GM18873 (cell line): ENCODE measurements around the gene SESTD1.
"Not testable (repeated sequence)": the region's sequence is repeated elsewhere in the genome, so short reads cannot be mapped to it uniquely, and the experiment has no call there.

ENCODE experiments used
- ATAC-seq: cut with Tn5 transposase; IDR thresholded peaks from one replicate; pipeline ENCODE4 v1.9.1; 2021; ENCODE audit warnings: mild to moderate bottlenecking, moderate library complexity, moderate number of reproducible peaks; ENCODE audit not compliant: unreplicated experiment, low FRiP score

The SESTD1 gene

DNA sequence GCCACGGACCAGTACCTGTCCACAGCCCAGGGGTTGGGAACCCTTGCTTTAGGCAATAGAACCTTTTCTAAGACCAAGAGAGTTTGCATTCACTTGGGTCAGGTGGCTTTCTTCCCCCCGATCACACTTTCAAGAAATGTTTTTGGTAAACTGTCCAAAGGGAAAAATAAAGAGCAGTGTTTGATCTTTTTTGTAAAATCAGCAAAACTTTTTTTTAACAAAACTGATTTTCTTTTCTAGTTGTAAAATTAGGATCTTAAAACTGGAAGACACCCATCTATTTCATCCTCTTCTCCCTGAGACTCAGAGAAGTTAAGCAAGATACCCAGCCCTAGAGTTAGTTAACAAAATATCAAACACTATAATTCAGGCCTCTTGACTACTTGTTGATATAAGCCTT lies 6.1 kb upstream of the SESTD1 start:
- no peak for ATAC-seq

DNA sequence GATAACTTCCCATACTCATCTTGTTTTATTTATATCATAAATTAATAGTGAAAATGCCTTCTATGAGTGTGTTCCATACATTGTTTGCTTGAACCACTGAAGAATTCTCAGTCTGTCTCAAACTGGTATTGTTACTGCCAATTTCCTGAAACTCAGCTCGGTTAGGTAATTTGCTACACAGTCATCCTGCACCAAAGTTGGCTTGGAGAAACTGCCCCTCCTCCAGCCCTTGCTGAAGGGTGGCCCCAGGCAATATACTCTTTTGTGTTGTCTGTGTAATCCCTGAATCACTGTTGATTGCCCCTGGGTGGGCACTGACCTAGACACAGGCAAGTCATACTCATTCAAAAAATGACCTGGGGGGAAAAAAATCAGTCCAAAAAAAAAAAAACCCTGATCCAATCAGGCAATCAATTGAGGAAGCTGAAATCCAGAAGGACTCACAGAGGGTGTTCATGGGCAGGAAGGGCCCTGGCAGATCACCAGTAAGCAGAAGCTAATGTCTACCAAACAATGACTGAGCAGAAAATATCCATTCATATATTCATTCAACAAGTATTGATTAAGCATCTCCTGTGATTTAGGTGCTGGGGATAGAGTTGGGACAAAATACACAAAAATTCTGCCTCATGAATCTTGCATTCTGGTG lies 3.8 kb upstream of the SESTD1 start:
- ATAC-seq, result peak; percentile 72

- no peak for ATAC-seq
Observed at GRCh38 chr2:179266271-179266670, 1.6 kb upstream of the SESTD1 start.

- ATAC-seq, result no peak
Observed at GRCh38 chr2:179265082-179265510, 464 bp upstream of the SESTD1 start.

DNA sequence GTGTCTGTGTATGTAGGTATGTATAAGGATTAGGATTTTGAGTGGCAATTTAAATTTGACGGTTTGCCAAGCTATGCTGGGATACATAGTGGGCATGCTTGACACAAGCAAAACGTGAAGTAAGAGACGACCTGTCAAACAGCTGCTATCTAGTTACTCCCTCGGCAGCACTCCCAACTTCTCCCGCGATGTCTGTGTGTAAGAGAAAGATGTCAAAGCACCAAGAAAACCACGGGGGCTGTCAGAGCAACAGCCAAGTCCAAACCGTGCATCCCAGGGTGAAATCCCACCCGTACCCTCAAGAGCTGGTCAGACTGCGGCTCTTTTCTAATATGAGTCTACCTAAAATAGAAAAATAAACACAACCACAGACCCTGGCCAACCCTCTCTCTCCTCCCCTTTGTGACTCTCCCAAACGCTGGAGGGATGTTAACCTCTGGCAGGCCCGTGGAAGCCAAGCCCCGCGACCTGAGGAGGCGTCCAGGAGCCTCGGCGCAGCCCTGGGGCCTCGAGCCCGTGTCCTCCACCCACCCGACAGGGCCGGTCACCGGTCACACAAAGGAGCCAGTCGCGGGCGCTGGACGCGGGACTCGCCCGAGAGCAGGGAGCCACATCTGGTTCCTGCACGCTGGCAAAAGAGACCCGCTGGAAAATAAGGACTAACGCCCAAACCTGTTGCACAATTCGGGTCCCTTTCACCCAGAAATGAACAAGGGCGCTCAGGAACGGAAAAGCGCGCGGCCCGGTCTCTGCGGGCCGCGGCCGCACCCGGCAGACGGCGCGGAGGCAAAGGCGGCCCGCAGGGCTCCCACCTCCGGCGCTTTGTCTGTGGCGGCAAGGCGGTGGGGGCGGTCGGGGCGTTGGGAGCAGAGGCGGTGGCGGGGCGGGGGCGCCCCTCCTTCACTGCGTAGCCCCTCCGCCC lies 925 bp downstream of the SESTD1 start:
- peak; percentile 27 for ATAC-seq

- ATAC-seq, result peak; percentile 1
Observed at GRCh38 chr2:179263015-179263414, 1.6 kb downstream of the SESTD1 start.

DNA sequence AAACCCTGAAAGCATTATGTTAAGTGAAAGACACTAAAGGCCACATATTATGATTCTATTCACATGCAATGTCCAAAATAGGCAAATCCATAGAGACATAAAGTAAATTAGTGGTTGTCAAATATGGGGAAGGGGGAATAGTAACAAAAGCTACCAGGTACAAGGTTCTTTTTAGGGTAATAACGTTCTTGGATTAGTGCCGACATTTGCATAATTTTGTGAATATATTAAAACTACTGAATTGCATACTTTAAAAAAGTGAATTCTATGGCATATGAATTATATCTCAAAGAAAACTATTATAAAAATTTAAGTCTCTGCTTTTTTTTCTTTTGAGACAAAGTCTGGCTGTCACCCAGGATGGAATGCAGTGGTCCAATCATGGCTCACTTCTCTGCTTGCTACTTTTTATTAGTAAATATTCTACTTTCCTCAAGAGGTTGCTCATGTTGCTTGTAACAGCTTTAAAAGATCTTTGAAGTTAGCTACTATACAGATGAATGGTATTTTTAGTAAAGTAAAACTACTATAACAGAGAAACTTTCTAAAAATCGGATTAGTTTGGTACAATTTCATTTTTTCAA lies 2.5 kb downstream of the SESTD1 start:
- ATAC-seq, result no peak

DNA sequence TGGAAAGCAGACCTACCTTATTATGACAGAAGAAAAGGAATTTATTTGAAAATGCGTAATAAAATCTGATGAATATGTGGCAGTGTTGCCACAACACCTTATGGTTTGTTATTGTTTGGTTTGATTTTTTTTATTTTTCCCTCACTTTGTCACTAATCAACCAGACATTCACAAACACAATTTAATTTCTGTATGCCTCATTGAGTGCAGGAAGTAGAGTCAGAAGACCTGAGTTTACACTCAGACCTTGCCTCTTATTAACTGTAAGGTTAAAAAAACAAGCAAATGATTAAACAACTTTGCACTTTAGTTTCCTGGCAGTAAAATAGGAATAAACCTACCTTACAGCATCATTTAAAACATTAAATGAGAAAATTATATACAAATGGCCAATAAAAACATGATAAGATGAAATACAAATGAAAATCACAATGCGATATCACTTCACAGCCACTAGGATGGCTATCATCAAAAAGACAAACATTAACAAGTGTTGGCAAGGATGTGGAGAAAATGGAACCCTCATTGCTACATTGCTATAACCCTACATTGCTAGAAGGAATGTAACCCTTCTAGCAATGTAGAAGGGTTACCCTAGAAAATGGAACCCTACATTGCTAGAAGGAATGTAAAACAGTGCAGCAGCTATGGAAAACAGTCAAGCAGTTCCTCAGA lies 3.3 kb downstream of the SESTD1 start:
- no peak for ATAC-seq

- ATAC-seq, result no peak
Observed at GRCh38 chr2:179260224-179260623, 4.4 kb downstream of the SESTD1 start.

DNA sequence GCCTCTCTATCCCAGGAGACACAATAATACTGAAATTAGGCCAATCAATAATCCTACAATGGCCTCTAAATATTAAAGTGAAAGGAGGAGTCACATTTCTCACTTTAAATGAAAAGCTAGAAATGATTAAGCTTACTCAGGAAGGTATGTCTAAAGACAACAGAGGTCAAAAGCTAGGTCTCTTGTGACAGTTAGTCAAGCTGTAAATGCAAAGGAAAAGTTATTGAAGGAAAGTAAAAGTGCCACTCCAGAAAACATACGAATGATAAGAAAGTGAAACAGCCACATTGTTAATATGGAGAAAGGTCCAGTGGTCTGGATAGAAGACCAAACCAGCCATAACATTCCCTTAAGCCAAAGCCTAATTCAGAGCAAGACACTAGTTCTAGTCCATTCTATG lies 9.5 kb downstream of the SESTD1 start:
- no peak for ATAC-seq

DNA sequence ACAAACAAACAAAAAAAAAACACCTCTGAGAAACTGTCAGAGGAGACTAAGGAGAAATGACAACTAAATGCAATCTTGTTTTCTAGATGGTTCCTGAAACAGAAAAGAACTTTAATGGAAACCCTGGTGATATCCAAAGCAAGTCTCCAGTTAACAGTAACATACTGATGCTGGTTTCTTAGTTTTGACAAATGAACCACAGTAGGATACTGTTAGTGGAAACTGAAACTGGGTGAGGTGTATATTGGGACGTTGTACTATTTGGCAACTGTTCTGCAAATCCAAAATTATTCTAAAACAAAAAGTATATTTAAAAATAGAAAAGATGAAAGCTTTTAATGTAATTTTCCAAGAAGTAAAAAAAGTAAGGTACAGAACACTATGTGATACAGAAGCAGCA lies 11.4 kb downstream of the SESTD1 start:
- ATAC-seq, result peak; percentile 54

DNA sequence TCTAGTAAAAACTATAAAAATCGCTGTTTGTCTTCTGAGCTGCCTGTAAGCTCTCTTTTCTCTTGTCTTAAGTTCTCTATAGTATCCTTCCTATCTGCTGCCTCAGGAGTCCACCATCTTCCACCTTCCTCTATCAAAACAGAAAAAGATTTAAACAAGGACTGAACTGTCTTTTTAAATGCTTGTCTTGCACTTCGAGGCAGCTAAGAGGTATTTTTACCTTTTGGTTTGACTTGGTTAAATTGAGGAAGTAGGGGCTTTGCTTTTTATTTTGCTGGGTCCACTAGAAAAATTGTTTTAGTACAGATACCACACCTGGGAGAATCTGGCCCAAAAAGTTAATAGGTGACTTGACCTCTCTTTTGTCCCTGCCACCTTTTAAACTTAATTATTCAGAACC lies 12.2 kb downstream of the SESTD1 start:
- no peak for ATAC-seq

DNA sequence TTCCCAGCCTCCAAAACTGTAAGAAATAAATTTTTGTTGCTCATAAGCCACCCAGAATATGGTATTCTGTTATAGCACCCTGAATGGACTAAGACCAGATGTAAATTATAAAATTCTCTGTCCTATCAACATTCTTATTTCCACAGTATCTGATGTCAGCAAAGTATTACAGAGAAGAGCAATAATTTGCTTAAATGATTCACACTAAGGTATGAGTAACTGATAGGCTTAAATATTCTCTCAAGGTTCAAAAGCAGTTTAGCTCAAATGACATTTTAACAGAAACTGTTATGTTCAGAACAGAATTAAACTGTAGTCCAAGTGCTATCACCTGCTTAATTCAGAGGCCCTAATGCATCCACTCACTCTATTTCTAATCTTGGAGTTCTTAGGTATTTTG lies 12.8 kb downstream of the SESTD1 start:
- no peak for ATAC-seq

DNA sequence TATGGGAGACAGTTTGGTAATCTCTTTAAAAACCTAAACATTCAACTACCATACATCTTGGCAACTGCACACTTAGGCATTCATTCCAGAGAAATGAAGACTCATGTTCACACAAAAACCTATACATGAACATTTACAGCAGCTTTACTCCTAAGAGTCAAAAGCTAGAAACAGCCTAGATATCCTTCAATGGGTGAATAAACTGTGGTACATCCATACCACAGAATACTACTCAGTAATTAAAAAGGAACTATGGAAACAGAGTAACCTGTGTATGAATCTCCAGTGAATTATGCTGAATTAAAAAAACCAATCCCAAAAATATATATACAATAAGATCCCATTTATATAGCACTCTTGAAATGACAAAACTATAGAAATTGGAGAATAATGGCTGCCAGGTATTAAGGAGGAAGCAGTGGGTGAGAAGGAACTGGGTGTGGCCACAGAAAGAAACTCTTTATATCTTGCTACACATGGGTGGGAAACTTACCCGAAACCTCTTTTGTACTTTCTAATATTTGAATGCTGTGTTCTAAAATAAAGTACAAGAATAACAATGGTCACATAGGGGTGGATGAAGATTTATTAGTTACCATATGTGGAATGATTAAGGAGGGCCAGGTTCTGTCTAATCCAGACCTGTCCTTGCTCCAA lies 13.7 kb downstream of the SESTD1 start:
- ATAC-seq, result no peak

GRCh38 chr2:179250095-179250494 lies 14.5 kb downstream of the SESTD1 start:
- no peak for ATAC-seq

DNA sequence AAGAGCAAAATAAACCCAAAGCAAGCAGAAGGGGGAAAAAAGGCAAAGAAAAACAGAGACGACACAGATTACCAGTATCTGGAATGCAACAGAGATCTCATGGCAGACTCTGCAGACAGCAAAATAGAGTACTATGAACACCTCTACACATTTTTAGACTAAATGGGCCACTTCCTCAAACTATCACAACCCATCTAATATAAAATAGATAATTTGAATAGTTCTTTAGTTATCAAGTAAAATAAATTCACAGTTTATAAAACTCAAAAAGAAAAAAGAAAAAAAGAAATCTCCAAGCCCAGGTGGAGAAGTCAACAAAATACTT lies 16.6 kb downstream of the SESTD1 start:
- ATAC-seq, result no peak

GRCh38 chr2:179247318-179248023 lies 17.2 kb downstream of the SESTD1 start:
- no peak for ATAC-seq

GRCh38 chr2:179245843-179246242 lies 18.8 kb downstream of the SESTD1 start:
- not testable (repeated sequence) for ATAC-seq

GRCh38 chr2:179243046-179243445 lies 21.6 kb downstream of the SESTD1 start:
- no peak for ATAC-seq
